Retina (tissue), 1 donor: Measurements from ENCODE around the gene KYAT1.
A peak's percentile ranks its signal among the peaks of the same experiment; 100 is the strongest.
"Not testable (repeated sequence)": the region's sequence is repeated elsewhere in the genome, so short reads cannot be mapped to it uniquely, and the experiment has no call there.

Experiments
- DNase-seq: peaks from one replicate; pipeline ENCODE4 v3.0.0-alpha.2; 2016

The KYAT1 gene

DNA sequence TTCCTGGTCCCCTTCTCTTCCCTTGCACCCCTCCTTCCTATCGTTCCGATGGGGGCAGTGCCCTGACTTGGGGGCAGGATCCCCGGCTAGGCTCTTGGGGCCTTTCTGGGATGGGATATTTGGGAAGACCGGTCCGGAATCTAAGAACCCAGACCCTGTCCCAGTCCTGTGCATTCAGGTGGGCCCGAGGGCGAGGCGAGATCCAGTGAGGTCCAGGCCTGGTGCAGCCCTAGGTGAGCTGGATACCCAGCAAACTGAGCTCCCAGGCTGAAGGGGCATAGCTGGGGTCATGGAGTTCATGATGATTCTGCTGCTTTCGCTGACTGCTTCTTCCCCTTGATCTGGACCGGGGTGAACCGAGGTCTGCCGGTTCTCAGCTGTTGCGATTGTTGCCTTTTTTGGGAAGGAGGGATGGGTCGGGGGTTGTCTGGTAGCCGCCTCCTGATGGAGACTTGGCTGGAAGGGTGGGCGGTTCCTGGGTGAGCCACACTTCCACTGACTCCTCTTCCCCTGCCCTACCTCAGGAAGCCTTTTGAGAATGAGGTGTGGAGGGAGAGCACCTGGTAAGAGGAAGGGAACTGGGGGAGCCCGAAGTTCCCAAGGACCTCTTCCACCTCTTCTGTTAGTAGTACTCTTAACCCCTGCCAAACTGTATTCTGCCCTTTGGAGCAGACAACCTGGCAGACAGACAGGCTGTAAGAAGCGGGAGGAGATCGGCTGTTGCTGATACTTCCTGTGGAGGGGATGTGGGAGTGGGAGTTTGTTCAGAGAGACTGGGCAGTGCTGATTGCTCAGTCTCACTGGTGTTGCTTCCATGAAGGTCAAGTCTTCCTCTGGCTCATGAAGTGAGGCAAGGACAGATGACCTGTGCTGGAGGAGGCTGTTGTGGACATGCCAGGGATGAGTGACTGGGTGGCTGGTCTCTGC is 1.2 kb upstream of the KYAT1 start:
- DNase-seq: peak; percentile 3

DNA sequence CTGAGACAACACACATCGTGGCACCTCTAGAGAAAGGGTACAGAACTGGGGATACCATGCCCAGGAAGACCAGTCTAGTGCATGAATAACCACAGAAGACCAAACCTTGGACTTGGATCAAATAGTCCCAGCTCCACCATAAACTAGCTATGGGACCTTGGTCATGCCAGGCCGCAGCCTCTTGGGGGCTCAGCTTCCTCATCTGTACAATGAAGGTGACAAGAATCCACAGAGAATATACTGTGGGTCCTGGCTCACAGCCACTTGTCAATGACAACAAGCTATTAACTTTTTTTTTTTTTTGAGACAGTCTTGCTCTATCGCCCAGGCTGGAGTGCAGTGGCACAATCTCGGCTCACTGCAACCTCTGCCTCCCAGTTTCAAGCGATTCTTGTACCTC is 3.9 kb downstream of the KYAT1 start:
- no peak for DNase-seq

DNA sequence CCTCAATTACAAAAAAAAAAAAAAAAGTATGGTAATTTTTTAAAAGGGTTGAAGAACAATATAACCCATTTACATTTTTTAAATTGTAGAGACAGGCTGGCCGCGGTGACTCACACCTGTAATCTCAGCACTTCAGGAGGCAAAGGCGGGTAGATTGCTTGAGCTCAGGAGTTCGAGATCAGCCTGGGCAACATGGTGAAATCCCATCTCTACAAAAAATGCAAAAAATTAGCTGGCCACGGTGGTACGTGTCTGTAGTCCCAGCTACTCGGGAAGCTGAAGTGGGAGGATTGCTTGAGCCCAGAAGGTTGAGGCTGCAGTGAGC is 10.8 kb downstream of the KYAT1 start:
- DNase-seq: not testable (repeated sequence)

DNA sequence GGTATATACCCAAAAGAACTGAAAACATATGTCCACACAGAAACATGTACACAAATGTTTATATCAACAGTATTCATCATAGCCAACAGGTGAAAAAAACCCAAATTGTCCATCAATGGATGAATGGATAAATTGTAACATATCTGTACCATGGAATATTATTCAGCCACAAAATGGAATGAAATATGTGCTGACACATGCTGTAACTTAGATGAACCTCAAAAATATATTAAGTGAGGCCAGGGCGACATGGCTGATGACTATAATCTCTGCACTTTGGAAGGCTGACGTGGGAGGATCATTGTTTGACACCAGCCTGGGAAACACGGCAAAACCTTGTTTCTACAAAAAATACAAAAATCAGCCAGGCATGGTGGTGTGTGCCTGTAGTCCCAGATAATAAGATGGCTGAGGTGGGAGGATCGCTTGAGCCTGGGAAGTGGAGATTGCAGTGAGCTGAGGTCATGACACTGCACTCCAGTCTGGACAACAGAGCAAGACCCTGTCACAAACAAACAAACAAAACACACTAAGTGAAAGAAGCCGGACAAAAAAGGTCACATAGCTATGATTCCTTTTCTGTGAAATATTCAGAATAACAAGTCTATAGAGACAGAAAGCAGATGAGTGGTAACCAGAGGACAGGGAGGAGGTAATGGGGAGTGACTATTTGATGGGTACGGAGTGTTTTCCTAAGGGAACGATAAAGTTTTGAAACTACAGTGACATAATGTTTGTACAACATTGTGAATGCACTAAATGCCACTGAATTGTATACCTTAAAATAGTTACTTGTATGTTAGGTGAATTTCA is 11.4 kb downstream of the KYAT1 start:
- DNase-seq: no peak

DNA sequence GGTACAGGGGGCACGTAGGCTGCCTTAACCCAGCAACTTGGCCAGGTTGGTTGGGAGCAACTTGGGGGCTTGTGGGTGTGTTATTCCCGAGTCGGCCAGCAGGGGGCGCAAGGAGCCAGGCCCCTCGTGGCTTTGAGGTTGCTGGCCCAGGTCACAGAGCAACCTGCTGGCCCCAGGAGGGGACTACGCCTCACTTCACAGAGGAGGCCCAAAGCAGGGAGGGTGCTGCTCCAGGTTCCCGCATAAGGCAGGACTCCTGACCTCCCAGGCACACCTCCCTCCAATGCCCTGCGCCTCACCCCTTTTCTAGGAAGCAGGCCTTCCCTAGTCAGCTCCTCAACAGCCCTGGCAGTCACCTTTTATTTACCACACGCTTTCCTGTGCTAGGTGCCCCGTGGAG is 18.1 kb downstream of the KYAT1 start:
- peak; percentile 80 for DNase-seq

- no peak for DNase-seq
Measured at GRCh38 chr9:128862401-128862851, 19.3 kb downstream of the KYAT1 start.

DNA sequence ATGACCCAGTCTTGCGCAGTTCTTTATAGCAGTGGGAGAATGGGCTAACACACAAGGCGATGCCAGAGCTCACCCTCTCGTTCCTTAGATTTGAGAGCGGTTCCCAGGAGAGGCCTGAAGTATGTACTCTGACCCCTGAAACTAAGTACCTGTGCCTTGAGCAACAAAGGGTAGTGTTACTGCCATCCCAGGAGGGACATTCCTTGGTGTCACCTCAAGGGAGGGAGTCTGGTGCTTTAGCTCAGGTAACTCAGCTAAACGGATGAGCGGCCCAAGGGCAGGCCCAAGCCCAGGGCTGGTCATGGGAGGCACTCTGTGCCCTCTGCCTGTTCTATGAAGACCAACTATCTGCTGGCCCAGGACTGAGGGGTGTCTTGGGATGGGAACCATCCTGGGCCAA is 20.2 kb downstream of the KYAT1 start:
- DNase-seq: no peak

DNA sequence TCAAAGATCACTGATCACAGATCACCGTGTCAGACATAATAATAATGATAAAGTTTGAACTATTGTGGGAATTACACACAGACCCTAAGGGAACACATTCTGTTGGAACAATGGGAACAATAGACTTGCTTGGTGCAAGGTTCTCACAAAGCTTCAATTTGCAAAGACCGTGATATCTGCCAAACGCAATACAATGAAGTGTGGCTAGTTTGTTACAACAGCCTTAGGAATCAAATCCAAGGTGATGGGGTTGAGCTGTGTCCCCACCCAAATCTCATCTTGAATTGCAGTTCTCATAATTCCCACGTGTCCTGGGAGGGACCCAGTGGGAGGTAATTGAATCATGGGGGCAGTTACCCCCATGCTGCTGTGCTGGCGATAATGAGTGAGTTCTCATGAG is 20.8 kb downstream of the KYAT1 start:
- no peak for DNase-seq

DNA sequence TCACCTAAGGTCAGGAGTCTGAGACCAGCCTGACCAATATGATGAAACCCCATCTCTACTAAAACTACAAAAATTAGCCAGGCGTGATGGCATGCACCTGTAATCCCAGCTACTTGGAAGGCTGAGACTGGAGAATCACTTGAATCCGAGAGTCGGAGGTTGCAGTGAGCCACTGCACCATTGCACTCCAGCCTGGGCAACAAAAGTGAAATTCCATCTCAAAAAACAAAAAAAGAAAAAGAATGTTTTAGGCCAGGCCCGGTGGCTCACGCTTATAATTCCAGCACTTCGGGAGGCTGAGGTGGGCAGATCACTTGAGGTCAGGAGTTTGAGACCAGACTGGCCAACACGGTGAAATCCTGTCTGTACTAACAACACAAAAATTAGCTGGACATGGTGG is 23.3 kb downstream of the KYAT1 start:
- not testable (repeated sequence) for DNase-seq

DNA sequence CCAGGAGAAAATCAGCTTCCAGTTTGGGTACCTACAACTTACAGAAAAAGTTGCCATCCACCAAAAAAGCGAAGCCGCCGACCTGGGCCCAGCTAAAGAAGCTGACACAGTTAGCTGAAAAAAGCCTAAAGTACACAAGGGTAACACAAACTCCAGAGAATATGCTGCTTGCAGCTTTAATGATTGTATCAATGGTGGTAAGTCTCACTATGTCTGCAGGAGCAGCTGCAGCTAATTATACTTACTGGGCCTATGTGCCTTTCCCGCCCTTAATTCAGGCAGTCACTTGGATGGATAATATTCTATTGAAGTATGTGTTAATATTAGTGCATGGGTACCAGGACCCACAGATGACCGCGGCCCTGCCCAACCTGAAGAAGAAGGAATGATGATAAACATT is 27.3 kb downstream of the KYAT1 start:
- not testable (repeated sequence) for DNase-seq

DNA sequence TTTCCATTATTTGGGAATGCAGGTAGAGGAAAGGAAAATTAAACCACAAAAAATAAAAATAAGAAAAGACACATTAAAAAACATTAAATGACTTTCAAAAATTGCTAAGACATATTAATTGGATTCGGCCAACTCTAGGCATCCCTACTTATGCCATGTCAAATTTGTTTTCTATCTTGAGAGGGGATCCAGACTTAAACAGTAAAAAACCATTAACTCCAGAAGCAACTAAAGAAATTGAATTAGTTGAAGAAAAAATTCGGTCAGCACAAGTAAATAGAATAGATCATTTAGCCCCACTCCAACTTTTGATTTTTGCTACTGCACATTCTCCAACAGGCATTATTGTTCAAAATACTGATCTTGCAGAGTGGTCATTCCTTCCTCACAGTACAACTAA is 29.1 kb downstream of the KYAT1 start:
- not testable (repeated sequence) for DNase-seq

DNA sequence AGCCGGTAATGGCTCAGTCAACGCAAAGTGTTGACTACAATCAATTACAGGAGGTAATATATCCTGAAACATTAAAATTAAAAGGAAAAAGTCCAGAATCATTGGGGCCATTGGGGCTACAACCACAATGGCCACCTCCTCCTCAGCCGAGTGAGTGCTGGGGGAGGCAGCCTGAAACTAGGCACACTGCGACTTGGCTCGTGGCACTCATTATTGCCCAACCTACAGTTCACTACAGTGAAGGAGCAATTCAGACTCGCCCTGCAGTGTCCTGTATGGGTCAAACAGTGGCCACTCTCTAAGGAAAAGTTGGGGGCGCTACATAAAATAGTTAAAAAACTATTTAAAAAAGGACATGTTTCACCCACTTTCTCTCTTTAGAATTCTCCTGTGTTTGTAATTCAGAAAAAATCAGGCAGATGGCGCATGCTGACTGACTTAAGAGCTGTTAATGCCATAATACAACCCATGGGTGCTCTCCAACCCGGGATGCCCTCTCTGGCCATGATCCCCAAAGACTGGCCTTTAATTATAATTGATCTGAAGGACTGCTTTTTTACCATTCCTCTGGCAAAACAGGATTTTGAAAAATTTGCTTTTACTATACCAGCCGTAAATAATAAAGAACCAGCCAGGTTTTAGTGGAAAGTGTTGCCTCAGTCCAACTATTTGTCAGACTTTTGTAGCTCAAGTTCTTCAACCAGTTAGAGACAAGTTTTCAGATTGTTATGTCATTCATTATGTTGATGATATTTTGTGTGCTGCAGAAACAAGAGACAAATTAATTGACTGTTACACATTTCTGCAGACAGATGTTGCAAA is 29.8 kb downstream of the KYAT1 start:
- peak; percentile 35 for DNase-seq

DNA sequence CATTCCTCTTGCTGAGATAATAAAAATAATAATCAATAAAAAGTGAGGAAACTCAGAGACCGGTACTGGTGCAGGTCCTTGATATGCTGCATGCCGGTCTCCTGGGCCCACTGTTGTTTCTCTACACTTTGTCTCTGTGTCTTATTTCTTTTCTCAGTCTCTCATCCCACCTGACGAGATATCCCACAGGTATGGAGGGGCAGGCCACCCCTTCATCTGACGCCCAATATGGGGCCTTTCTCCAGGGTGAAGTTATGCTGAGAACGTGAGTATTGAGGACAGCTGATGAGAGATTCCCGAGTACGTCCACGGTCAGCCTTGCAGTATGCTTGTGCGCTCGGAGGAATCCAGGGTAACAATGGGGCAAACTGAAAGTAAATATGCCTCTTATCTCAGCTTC is 30.7 kb downstream of the KYAT1 start:
- DNase-seq: not testable (repeated sequence)

DNA sequence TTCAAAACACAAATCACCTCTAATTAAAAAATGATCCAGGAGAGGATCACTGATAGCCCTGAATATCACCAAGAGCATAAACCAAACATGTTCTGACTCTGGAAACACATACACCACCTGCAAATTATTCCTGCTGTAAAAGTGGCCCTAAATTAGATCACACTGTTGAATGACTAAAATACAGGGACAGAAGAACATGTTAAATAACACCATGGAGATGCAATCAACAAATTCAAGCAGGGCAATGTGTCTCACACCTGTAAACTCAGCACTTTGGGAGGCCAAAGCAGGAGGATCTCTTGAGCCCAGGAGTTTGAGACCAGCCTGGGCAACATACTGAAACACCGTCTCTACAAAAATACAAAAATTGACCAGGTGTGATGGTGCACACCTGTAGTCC is 33.9 kb downstream of the KYAT1 start:
- DNase-seq: no peak

- no peak for DNase-seq
Measured at GRCh38 chr9:128846680-128847030, 35.1 kb downstream of the KYAT1 start.

GRCh38 chr9:128845186-128845931 is 36.4 kb downstream of the KYAT1 start:
- no peak for DNase-seq

GRCh38 chr9:128843171-128843570 is 38.6 kb downstream of the KYAT1 start:
- not testable (repeated sequence) for DNase-seq

- no peak for DNase-seq
Measured at GRCh38 chr9:128841694-128842492, 39.9 kb downstream of the KYAT1 start.

DNA sequence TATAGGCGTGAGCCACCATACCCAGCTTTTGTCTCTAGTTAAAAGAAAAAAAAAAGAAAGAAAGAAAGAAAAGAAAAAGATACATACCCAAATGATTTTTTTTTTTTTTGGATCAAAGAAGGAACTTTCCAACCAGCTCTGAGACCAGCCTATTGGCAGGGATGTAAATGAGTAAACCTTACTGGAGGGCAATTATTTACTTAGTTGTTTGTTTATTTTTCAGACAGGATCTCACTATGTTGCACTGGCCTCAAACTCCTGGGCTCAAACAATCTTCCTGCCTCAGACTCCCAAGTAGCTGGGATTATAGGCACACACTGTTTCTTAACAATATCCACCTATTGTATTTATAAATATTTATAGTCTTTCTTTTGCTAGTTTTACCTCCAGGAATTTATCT is 41.2 kb downstream of the KYAT1 start:
- DNase-seq: no peak

DNA sequence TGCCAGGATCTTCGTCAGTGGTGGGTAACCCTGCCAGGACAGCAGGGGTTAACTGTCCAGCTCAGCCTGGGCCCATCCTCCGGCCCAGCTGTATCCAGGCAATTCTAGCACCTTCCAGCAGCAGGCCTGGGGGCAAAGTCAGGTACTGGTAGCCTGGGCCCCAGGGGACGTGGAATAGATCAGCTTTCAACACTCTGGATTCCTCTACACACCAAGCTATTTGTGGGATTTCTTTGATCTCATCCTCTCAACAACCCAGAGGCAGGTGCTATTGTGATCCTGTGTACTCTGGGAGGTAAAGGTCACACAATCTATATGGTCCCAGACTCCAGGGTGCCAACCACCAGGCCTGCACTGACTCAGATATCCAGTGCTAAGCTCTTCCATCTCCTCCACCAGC is 43.4 kb downstream of the KYAT1 start:
- no peak for DNase-seq

DNA sequence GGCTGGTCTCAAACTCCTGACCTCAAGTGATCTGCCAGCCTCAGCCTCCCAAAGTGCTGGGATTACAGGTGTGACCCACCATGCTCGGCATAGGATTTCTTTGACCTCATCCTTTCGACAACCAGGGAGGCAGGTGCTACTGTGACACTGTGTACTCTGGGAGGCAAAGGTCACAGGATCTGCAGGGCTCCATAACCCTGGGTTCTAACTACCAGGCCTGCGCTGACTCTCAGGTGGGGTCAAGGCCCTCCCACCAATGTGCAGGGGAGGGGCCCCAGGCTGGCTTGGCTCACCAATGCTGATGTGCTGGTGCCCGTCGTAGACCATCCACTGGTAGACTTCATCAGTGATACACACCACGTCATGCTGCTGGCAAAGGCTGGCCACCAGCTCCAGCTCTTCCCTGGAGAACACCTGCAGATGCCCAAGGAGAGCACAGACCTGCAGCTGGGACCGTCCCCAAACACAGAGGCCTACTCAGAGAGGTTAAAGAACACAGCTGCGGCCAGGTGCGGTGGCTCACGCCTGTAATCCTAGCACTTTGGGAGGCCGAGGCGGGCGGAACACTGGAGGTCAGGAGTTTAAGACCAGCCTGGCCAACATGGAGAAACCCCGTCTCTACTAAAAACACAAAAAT is 45.1 kb downstream of the KYAT1 start:
- DNase-seq: no peak
